Left ventricle myocardium inferior (tissue), 1 donor: ENCODE results near the gene MIS12. TPM values are rescaled to one million over a fixed set of nuclear protein-coding genes. Genes with fewer than 3 reads are reported as not detected.

Experiments
- DNase-seq: peaks from one replicate; pipeline ENCODE4 v3.0.0-alpha.2; 2020
- H3K27ac ChIP-seq: fragments of 200-600 bp; replicated peaks from 2 replicates; pipeline ENCODE4 v1.8.0; 2021
- H3K27me3 ChIP-seq: fragments of 200-600 bp; 2 replicates; pipeline ENCODE4 v1.8.0; 2021; ENCODE audit warnings: low read depth
- H3K36me3 ChIP-seq: fragments of 200-600 bp; 2 replicates; pipeline ENCODE4 v1.8.0; 2021
- H3K4me1 ChIP-seq: fragments of 200-600 bp; 2 replicates; pipeline ENCODE4 v1.8.0; 2021
- H3K4me3 ChIP-seq: fragments of 200-600 bp; 2 replicates; pipeline ENCODE4 v1.8.0; 2021; ENCODE audit warnings: mild to moderate bottlenecking, moderate library complexity
- H3K9me3 ChIP-seq: fragments of 200-600 bp; replicated peaks from 2 replicates; pipeline ENCODE4 v1.8.0; 2021
- intact Hi-C: fragments of 100-400 bp; cut with micrococcal nuclease; formaldehyde crosslinking; loops from one replicate; pipeline ENCODE4 v1.11.0; 2022
- total RNA-seq: library from RNA; stranded (reverse); fragmentation: NEBNext Ultra II Directional; extraction: Animal tissue kit (Norgen Biotek cat#: 25700); gene quantifications from one replicate; pipeline ENCODE4 v1.2.1, GENCODE V29; 2021
- TF ChIP-seq, protein P1 (sequence below): fragments of 200-600 bp; IDR thresholded peaks from 2 replicates; pipeline ENCODE4 v1.8.0; 2021; ENCODE audit warnings: antibody characterized with exemption, mild to moderate bottlenecking, borderline replicate concordance
- donor health status: DM: no; HTN: yes; CAD: no; lungs with severe emphysema.

Gene MIS12
- total RNA-seq, 1 donor from 2014 or later: 10.1 TPM

DNA sequence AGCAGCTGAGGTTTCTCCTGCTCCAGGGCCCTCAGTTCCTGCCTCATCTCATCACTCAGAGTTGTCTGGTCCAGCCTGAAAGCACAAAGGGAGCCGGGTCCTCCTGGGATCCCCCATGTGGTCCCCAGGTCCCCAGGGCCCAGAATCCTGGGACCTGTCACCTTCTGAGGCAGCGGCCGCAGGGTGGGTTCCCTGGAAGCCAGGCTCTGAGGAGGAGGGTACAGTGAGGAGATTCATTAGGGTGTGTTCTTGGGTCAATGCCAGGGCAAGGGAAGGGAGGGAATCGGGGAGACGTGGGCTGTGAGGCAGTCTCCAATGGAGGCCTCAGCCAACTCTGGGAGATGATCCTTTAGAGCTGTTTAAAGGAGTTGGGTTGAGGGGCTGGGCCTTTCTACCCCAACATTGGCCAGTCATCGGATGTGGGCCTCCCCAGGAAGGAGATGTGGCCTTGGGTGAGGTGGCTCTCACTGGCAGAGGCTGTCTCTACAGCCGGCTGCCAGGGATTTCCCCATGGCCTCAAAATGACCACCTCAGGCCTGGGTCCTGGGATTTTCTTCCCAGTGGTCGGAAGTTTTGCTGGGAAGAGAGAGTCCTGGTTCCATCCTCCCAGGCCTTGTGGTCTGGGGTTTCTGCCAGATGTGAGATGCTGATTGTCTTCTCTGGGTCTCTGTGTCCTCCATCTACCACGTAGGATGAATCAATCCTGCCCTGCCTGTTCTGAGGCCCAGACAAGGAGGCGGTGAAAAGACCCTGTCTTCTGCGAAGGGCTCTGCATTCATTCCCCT lies 50.7 kb downstream of the MIS12 start:
- H3K36me3 ChIP-seq: peaks cover 71% of the 10 kb centered on the region
- peaks cover 3% of the 10 kb centered on the region for H3K27me3 ChIP-seq
- H3K4me3 ChIP-seq: no peak overlapping the region
- TF ChIP-seq, protein P1, sequence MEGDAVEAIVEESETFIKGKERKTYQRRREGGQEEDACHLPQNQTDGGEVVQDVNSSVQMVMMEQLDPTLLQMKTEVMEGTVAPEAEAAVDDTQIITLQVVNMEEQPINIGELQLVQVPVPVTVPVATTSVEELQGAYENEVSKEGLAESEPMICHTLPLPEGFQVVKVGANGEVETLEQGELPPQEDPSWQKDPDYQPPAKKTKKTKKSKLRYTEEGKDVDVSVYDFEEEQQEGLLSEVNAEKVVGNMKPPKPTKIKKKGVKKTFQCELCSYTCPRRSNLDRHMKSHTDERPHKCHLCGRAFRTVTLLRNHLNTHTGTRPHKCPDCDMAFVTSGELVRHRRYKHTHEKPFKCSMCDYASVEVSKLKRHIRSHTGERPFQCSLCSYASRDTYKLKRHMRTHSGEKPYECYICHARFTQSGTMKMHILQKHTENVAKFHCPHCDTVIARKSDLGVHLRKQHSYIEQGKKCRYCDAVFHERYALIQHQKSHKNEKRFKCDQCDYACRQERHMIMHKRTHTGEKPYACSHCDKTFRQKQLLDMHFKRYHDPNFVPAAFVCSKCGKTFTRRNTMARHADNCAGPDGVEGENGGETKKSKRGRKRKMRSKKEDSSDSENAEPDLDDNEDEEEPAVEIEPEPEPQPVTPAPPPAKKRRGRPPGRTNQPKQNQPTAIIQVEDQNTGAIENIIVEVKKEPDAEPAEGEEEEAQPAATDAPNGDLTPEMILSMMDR: no peak
- intact Hi-C loops: no loop called here
- no peak for DNase-seq
- H3K4me1 ChIP-seq: no peaks in the 10 kb centered on the region
- H3K9me3 ChIP-seq: no peaks in the 10 kb centered on the region
- no peak overlapping the region for H3K27ac ChIP-seq

DNA sequence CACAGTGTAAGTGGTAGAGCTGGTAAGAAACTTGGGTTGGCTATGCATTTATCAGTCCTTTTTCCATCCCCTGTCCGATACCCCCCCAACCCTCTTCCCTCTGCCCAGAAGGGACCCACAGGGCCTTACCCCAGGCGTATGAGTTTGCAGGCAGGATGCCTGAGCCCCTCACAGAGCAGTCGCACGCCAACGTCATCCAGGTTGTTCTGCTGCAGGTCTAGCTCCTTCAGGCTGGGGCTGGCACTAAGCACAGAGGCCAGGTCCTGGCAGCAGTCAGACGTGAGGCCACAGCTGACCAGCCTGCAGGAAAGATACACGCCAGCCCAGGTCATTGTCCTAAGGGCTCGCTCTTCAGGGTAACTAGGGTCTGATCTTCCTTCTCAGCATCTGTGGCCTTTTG lies 52.9 kb downstream of the MIS12 start:
- Histone ChIP-seq H3K4me1 (no peaks in the 10 kb centered on the region), H3K4me3 (no peak overlapping the region), H3K27me3 (peaks cover 3% of the 10 kb centered on the region), H3K9me3 (no peaks in the 10 kb centered on the region), H3K27ac (no peak overlapping the region), H3K36me3 (peaks cover 67% of the 10 kb centered on the region)
- TF ChIP-seq, protein P1: no peak
- intact Hi-C loops: no loop called here
- DNase-seq: no peak

DNA sequence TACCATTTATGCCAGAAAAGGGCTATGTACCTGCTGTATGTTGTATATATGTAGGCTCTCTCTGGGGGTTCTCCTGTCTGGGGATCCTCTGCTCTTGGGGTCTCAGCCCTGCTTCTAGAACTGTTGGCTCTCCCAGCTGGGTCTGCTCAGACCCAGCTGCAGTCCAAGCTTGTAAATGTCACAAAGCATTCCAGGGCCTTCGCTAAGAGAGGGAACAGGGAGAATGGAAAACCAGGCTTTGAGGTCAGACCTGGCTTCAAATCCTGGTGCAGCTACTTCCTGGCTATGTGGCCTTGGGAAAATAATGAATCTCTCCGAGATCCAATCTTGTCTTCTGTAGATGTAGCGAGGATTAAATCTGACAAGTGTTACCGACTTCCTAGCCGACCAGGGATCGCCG lies 54.0 kb downstream of the MIS12 start:
- TF ChIP-seq, protein P1: no peak
- Histone ChIP-seq H3K27ac (no peak overlapping the region), H3K27me3 (peaks cover 3% of the 10 kb centered on the region), H3K4me3 (no peak overlapping the region), H3K9me3 (no peaks in the 10 kb centered on the region), H3K4me1 (no peaks in the 10 kb centered on the region), H3K36me3 (peaks cover 67% of the 10 kb centered on the region)
- intact Hi-C loops: no loop called here
- no peak for DNase-seq

Other genes starting within 250 kb of the MIS12 start
- gene RABEP1, start 204.3 kb upstream of the MIS12 start, total RNA-seq: 60.6 TPM
- gene NUP88, start 66.9 kb upstream of the MIS12 start, total RNA-seq: 37.3 TPM
- 28.4 TPM for gene RPAIN, start 66.4 kb upstream of the MIS12 start, total RNA-seq
- 124 TPM for gene C1QBP, start 47.4 kb upstream of the MIS12 start, total RNA-seq
- 4.5 TPM for gene DHX33, start 17.6 kb upstream of the MIS12 start, total RNA-seq
- gene DERL2, start 388 bp upstream of the MIS12 start, total RNA-seq: 32.5 TPM
- gene NLRP1, start 97.9 kb downstream of the MIS12 start, total RNA-seq: 8.3 TPM